PC-3 (cell line): Measurements from ENCODE around the gene FOS. TPM values are rescaled to one million over a fixed set of nuclear protein-coding genes. Genes with fewer than 3 reads are reported as not detected.

ENCODE experiments used
- ATAC-seq: fragments of 200-7000 bp; cut with Tn5 transposase; 2 replicates; pipeline ENCODE4 v1.9.1; 2020; ENCODE audit warnings: mild to moderate bottlenecking, moderate library complexity
- BruUV-seq: library from RNA; stranded (reverse); fragments of 400-500 nt; replicated peaks from 2 replicates; lab custom pipeline; 2021; lab: Mats Ljungman, UMichigan
- CTCF ChIA-PET: fragments of 300-600 bp; sonication (Branson Sonifier 250); formaldehyde crosslinking; loops from one replicate; lab custom pipeline; 2022; ENCODE audit warnings: antibody characterized with exemption; lab: Charles Lee
- POLR2A ChIA-PET: fragments of 300-600 bp; sonication (Branson Sonifier 250); formaldehyde crosslinking; loops from one replicate; lab custom pipeline; 2022; ENCODE audit warnings: antibody characterized with exemption; ENCODE audit not compliant: unreplicated experiment; lab: Charles Lee
- DNase-seq: peaks from one replicate; pipeline ENCODE4 v3.0.0-alpha.2; 2015
- H2AFZ ChIP-seq: fragments of 300-600 bp; sonication (generic); 2 replicates; pipeline ENCODE4 v1.6.0; 2016; ENCODE audit warnings: antibody characterized with exemption, low read length
- H3F3A ChIP-seq: fragments of 300-600 bp; sonication (generic); one replicate; pipeline ENCODE4 v1.6.0; 2017; ENCODE audit warnings: antibody characterized with exemption, low read length, control low read depth, mild to moderate bottlenecking; ENCODE audit not compliant: unreplicated experiment
- H3K27ac ChIP-seq: fragments of 300-600 bp; sonication (generic); 2 replicates; pipeline ENCODE4 v1.5.1; 2016; ENCODE audit warnings: mild to moderate bottlenecking, low read length
- H3K27me3 ChIP-seq: fragments of 300-600 bp; sonication (generic); 2 replicates; pipeline ENCODE4 v1.6.1; 2016; ENCODE audit warnings: low read length, mixed read lengths
- H3K36me3 ChIP-seq: fragments of 300-600 bp; sonication (generic); 2 replicates; pipeline ENCODE4 v1.6.1; 2016; ENCODE audit warnings: low read depth, mixed run types, low read length, mixed read lengths
- H3K4me1 ChIP-seq: fragments of 300-600 bp; sonication (generic); 2 replicates; pipeline ENCODE4 v1.5.1; 2016; ENCODE audit warnings: low read length; ENCODE audit not compliant: insufficient read depth
- H3K4me2 ChIP-seq: fragments of 300-600 bp; sonication (generic); 2 replicates; pipeline ENCODE4 v1.6.0; 2016; ENCODE audit warnings: low read length
- H3K4me3 ChIP-seq: fragments of 300-600 bp; sonication (generic); 2 replicates; pipeline ENCODE4 v1.5.1; 2016; ENCODE audit warnings: mild to moderate bottlenecking, low read length, mixed read lengths
- H3K79me2 ChIP-seq: fragments of 300-600 bp; sonication (generic); 2 replicates; pipeline ENCODE4 v1.6.1; 2017; ENCODE audit warnings: low read length, mixed read lengths
- H3K9ac ChIP-seq: fragments of 300-600 bp; sonication (generic); 2 replicates; pipeline ENCODE4 v1.6.0; 2016; ENCODE audit warnings: mild to moderate bottlenecking, low read length
- H3K9me2 ChIP-seq: fragments of 300-600 bp; sonication (generic); replicated peaks from 2 replicates; pipeline ENCODE4 v1.6.1; 2016; ENCODE audit warnings: mixed run types, low read length, mixed read lengths
- H3K9me3 ChIP-seq: fragments of 300-600 bp; sonication (generic); 2 replicates; pipeline ENCODE4 v1.6.1; 2016; ENCODE audit warnings: low read length, mixed read lengths
- H4K20me1 ChIP-seq: fragments of 300-600 bp; sonication (generic); 2 replicates; pipeline ENCODE4 v1.6.1; 2016; ENCODE audit warnings: low read length, mixed read lengths
- EZH2 ChIP-seq: fragments of 300-600 bp; sonication (generic); IDR thresholded peaks from one replicate; pipeline ENCODE4 v1.6.1; 2017; ENCODE audit warnings: antibody characterized with exemption, mild to moderate bottlenecking, low read length; ENCODE audit not compliant: unreplicated experiment
- EZH2phosphoT487 ChIP-seq: fragments of 300-600 bp; sonication (generic); IDR thresholded peaks from 2 replicates; pipeline ENCODE4 v1.6.1; 2018; ENCODE audit warnings: mild to moderate bottlenecking, antibody characterized with exemption, low read length, borderline replicate concordance
- intact Hi-C: fragments of 100-400 bp; cut with micrococcal nuclease; formaldehyde crosslinking; loops from 2 replicates; pipeline ENCODE4 v1.9.0; 2023
- total RNA-seq: library from RNA; depleted of rRNA; stranded (reverse); fragments of >200 nt; gene quantifications from 2 replicates; pipeline ENCODE4 v1.2.3, GENCODE V29; 2014
- TF ChIP-seq, protein P1 (sequence below): fragments of 300-600 bp; sonication (generic); conservative IDR thresholded peaks from 2 replicates; pipeline ENCODE4 v1.5.1; 2017; ENCODE audit warnings: antibody characterized with exemption, low read depth, mild to moderate bottlenecking, low read length

The FOS gene
- total RNA-seq, 1 experiment from 2014 or later, result 99.2 TPM

DNA sequence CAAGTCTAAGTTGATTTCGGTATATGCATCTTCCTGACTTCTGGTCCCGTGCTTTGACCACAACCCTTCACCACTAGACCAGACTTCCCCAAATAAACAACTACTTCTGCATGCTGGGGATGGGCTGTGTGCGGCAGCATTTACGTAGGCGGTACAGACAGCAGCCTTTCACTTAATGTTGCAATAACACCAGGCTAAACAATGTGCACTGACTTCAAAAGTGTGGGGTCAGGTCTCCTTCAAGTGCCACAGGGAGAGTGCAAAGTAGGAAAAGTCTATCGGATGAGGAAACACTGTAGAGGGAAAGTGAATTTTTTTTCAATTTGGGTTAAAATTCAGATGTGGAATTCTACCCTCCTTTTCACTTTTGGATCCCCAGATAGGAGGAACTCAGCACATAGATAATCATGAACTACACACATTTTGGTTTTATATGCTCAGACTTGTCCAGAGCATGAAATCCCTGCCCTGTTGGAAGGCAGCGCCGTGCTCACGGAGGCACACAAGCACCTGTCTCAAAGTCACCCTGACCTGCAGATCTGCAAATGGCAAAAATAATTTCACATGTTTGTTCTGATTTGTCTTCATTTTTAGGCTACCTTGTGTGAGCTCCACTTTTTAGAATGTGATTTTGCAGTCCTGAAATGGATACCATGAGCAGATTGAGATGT is 3.6 kb upstream of the FOS start:
- no peak overlapping the region for H3K4me2 ChIP-seq
- no peak overlapping the region for H3K9ac ChIP-seq
- H3K4me1 ChIP-seq, result peaks cover 16% of the 10 kb centered on the region; the same call in 1 of the 2 replicates
- H3K79me2 ChIP-seq, result no peaks in the 10 kb centered on the region
- no peak overlapping the region for H3K27ac ChIP-seq
- DNase-seq (no peak), ATAC-seq (no peak)
- no peaks in the 10 kb centered on the region for H3F3A ChIP-seq
- intact Hi-C loops, result loop anchor here (5.0 kb wide), 1 partner anchor 98 kb away; the partner anchor contains the start of gene TMED10
- CTCF ChIA-PET, result no interaction called here
- BruUV-seq, result no TSS peak
- no peak overlapping the region for H2AFZ ChIP-seq
- POLR2A ChIA-PET, result no interaction called here
- H3K9me2 ChIP-seq, result no peaks in the 10 kb centered on the region
- H3K36me3 ChIP-seq, result no peaks in the 10 kb centered on the region
- H4K20me1 ChIP-seq, result peaks cover 13% of the 10 kb centered on the region
- no peaks in the 10 kb centered on the region; the same call in 1 of the 2 replicates for H3K27me3 ChIP-seq
- no peak overlapping the region for H3K4me3 ChIP-seq
- H3K9me3 ChIP-seq, result no peaks in the 10 kb centered on the region
- TF ChIP-seq EZH2 (no peak), EZH2phosphoT487 (no peak)
- TF ChIP-seq, protein P1, sequence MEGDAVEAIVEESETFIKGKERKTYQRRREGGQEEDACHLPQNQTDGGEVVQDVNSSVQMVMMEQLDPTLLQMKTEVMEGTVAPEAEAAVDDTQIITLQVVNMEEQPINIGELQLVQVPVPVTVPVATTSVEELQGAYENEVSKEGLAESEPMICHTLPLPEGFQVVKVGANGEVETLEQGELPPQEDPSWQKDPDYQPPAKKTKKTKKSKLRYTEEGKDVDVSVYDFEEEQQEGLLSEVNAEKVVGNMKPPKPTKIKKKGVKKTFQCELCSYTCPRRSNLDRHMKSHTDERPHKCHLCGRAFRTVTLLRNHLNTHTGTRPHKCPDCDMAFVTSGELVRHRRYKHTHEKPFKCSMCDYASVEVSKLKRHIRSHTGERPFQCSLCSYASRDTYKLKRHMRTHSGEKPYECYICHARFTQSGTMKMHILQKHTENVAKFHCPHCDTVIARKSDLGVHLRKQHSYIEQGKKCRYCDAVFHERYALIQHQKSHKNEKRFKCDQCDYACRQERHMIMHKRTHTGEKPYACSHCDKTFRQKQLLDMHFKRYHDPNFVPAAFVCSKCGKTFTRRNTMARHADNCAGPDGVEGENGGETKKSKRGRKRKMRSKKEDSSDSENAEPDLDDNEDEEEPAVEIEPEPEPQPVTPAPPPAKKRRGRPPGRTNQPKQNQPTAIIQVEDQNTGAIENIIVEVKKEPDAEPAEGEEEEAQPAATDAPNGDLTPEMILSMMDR, result no peak

DNA sequence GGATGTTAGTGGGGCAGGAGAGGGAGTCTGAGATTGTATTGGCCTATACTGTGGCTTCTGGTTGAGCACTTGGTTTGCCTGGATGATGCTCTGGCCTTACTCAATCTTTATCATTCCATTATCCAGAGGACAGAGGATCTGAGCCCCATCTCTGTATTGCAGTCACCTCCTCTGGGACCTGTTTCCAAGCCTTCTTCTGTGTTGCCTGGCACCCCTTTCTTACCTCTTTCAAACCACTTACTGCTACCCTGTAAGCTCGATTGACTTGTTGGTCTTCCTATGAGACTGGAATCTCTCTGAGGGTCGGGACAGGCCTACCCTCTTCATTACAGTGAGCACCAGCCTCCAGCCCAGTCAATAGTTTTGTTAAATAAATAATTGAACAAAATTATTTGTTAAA is 3.0 kb upstream of the FOS start:
- ChIA-PET POLR2A (no interaction called here), CTCF (no interaction called here)
- H4K20me1 ChIP-seq, result peaks cover 19% of the 10 kb centered on the region
- TF ChIP-seq EZH2, result no peak
- no peak for TF ChIP-seq EZH2phosphoT487
- TF ChIP-seq, protein P1, result no peak
- H3K9me3 ChIP-seq, result no peaks in the 10 kb centered on the region
- BruUV-seq, result no TSS peak
- no peaks in the 10 kb centered on the region; the same call in 1 of the 2 replicates for H3K27me3 ChIP-seq
- H3K9me2 ChIP-seq, result no peaks in the 10 kb centered on the region
- no peak overlapping the region for H3K9ac ChIP-seq
- no peak overlapping the region for H3K4me3 ChIP-seq
- H3F3A ChIP-seq, result no peaks in the 10 kb centered on the region
- no peak overlapping the region for H2AFZ ChIP-seq
- DNase-seq (no peak), ATAC-seq (no peak)
- H3K79me2 ChIP-seq, result no peaks in the 10 kb centered on the region
- no peak overlapping the region for H3K4me2 ChIP-seq
- peaks cover 4% of the 10 kb centered on the region; the same call in 1 of the 2 replicates for H3K36me3 ChIP-seq
- intact Hi-C loops, result loop anchor here (5.0 kb wide), 1 partner anchor 98 kb away; the partner anchor contains the start of gene TMED10
- no peak overlapping the region for H3K27ac ChIP-seq
- peaks cover 16% of the 10 kb centered on the region; the same call in 1 of the 2 replicates for H3K4me1 ChIP-seq
